ENCODE measurements around the gene BTBD7.

DNA sequence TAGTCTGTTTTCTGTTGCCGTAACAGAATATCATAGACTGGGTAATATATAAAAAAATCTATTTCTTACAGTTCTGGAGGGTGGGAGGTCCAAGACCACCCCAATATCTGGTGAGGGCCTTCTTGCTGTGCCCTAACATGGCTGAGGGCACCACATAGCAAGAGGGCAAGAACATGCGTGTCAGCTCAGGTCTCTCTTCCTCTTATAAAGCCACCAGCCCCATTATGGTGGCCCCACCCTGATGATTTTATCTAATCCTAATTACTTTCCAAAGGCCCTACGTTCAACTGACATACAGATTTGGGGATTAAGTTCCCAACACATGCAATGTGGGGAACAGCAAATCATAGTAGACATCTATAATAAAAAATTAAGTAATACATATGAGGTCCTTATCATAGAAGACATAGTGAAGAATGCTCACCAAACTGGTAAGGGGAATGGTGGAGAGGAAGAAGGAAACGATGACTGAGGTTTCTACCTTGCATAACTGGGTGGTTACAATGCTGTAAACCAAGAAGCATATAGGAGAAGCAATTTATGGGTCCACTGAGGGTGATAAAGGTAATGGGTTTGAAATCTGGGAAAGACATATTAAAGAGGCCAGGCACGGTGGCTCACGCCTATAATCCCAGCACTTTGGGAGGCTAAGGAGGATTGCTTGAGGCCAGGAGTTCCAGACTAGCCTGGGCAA, 27.0 kb downstream of the BTBD7 start:
- TF ChIP-seq, protein P1, sequence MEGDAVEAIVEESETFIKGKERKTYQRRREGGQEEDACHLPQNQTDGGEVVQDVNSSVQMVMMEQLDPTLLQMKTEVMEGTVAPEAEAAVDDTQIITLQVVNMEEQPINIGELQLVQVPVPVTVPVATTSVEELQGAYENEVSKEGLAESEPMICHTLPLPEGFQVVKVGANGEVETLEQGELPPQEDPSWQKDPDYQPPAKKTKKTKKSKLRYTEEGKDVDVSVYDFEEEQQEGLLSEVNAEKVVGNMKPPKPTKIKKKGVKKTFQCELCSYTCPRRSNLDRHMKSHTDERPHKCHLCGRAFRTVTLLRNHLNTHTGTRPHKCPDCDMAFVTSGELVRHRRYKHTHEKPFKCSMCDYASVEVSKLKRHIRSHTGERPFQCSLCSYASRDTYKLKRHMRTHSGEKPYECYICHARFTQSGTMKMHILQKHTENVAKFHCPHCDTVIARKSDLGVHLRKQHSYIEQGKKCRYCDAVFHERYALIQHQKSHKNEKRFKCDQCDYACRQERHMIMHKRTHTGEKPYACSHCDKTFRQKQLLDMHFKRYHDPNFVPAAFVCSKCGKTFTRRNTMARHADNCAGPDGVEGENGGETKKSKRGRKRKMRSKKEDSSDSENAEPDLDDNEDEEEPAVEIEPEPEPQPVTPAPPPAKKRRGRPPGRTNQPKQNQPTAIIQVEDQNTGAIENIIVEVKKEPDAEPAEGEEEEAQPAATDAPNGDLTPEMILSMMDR (IDR thresholded peaks at IDR 0.05 in 4 of 5, conservative IDR thresholded peaks at IDR 0.05 in 1 of 5) = no peak
- no peak for TF ChIP-seq POLR2A (IDR thresholded peaks at IDR 0.05)

Data from gastrocnemius medialis (tissue), 4 donors.